ENCODE measurements around the gene SART1.

DNA sequence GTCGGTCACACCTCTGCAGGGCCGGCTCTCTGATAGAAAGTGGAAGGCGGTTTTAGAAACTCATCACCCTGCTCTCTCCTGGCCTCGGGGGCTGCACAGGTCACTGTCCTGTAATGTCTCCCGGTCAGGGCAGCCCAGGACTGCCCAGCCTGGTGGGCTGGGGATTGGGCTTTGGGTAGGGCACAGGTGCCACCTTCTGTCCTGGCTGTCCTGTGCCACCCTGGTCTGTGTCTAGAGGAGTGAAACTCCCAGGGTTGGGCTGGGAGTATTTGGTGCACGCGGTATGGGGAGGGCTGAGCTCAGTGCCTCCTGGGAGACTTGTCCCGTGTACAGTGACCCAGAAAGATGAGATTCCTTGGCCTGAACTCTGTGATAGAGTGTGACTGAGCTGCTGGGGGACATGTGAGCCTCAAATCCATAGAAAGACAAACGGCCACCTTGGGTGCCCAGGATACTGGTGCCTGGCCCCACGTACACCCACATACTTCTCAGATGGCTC, 17.8 kb downstream of the SART1 start:
- TF ChIP-seq, protein P1, sequence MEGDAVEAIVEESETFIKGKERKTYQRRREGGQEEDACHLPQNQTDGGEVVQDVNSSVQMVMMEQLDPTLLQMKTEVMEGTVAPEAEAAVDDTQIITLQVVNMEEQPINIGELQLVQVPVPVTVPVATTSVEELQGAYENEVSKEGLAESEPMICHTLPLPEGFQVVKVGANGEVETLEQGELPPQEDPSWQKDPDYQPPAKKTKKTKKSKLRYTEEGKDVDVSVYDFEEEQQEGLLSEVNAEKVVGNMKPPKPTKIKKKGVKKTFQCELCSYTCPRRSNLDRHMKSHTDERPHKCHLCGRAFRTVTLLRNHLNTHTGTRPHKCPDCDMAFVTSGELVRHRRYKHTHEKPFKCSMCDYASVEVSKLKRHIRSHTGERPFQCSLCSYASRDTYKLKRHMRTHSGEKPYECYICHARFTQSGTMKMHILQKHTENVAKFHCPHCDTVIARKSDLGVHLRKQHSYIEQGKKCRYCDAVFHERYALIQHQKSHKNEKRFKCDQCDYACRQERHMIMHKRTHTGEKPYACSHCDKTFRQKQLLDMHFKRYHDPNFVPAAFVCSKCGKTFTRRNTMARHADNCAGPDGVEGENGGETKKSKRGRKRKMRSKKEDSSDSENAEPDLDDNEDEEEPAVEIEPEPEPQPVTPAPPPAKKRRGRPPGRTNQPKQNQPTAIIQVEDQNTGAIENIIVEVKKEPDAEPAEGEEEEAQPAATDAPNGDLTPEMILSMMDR (IDR thresholded peaks at IDR 0.05; ENCODE audit: poor library complexity, severe bottlenecking): no peak
- no peak for TF ChIP-seq EZH2 (IDR thresholded peaks at IDR 0.05; ENCODE audit: borderline replicate concordance, insufficient read depth, low read length, poor library complexity, severe bottlenecking)
- no peak for TF ChIP-seq POLR2AphosphoS5 (IDR thresholded peaks at IDR 0.05)
- no peak for TF ChIP-seq SMC3 (conservative IDR thresholded peaks at IDR 0.05; ENCODE audit: poor library complexity)
- TF ChIP-seq, protein P2, sequence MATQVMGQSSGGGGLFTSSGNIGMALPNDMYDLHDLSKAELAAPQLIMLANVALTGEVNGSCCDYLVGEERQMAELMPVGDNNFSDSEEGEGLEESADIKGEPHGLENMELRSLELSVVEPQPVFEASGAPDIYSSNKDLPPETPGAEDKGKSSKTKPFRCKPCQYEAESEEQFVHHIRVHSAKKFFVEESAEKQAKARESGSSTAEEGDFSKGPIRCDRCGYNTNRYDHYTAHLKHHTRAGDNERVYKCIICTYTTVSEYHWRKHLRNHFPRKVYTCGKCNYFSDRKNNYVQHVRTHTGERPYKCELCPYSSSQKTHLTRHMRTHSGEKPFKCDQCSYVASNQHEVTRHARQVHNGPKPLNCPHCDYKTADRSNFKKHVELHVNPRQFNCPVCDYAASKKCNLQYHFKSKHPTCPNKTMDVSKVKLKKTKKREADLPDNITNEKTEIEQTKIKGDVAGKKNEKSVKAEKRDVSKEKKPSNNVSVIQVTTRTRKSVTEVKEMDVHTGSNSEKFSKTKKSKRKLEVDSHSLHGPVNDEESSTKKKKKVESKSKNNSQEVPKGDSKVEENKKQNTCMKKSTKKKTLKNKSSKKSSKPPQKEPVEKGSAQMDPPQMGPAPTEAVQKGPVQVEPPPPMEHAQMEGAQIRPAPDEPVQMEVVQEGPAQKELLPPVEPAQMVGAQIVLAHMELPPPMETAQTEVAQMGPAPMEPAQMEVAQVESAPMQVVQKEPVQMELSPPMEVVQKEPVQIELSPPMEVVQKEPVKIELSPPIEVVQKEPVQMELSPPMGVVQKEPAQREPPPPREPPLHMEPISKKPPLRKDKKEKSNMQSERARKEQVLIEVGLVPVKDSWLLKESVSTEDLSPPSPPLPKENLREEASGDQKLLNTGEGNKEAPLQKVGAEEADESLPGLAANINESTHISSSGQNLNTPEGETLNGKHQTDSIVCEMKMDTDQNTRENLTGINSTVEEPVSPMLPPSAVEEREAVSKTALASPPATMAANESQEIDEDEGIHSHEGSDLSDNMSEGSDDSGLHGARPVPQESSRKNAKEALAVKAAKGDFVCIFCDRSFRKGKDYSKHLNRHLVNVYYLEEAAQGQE (IDR thresholded peaks at IDR 0.05; ENCODE audit: borderline replicate concordance): no peak
- no peak for TF ChIP-seq TAF1 (IDR thresholded peaks at IDR 0.05; ENCODE audit: low read depth)
